ENCODE data around the gene ZNF680.

DNA sequence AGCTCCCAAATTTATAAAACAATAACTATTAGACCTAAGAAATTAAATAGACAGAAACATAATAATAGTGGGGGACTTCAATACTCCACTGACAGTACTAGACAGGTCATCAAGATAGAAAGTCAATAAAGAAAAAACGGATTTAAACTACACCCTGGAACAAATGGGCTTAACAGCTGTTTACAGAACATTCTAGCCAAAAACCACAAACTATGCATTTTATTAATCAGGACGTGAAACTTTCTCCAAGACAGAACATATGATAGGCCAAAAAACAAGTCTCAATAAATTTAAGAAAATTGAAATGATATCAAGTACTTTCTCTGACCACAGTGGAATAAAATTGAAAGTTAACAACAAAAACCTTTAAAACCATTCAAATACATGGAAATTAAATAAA, 46.4 kb downstream of the ZNF680 start:
- TF ChIP-seq, protein P1, sequence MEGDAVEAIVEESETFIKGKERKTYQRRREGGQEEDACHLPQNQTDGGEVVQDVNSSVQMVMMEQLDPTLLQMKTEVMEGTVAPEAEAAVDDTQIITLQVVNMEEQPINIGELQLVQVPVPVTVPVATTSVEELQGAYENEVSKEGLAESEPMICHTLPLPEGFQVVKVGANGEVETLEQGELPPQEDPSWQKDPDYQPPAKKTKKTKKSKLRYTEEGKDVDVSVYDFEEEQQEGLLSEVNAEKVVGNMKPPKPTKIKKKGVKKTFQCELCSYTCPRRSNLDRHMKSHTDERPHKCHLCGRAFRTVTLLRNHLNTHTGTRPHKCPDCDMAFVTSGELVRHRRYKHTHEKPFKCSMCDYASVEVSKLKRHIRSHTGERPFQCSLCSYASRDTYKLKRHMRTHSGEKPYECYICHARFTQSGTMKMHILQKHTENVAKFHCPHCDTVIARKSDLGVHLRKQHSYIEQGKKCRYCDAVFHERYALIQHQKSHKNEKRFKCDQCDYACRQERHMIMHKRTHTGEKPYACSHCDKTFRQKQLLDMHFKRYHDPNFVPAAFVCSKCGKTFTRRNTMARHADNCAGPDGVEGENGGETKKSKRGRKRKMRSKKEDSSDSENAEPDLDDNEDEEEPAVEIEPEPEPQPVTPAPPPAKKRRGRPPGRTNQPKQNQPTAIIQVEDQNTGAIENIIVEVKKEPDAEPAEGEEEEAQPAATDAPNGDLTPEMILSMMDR (conservative IDR thresholded peaks at IDR 0.05; ENCODE audit: low read depth in 2 of 2), result no peak
- TF ChIP-seq JUNB (IDR thresholded peaks at IDR 0.05; ENCODE audit: unreplicated experiment), result no peak
- TF ChIP-seq POLR2AphosphoS5 (IDR thresholded peaks at IDR 0.05; ENCODE audit: low read depth), result no peak
- no peak for TF ChIP-seq STAT1 (IDR thresholded peaks at IDR 0.05; ENCODE audit: unreplicated experiment)
- TF ChIP-seq, protein P2, sequence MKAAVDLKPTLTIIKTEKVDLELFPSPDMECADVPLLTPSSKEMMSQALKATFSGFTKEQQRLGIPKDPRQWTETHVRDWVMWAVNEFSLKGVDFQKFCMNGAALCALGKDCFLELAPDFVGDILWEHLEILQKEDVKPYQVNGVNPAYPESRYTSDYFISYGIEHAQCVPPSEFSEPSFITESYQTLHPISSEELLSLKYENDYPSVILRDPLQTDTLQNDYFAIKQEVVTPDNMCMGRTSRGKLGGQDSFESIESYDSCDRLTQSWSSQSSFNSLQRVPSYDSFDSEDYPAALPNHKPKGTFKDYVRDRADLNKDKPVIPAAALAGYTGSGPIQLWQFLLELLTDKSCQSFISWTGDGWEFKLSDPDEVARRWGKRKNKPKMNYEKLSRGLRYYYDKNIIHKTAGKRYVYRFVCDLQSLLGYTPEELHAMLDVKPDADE (IDR thresholded peaks at IDR 0.05), result no peak
- TF ChIP-seq EZH2 (IDR thresholded peaks at IDR 0.05; ENCODE audit: low read depth, unreplicated experiment), result no peak

Measured in GM23338 (cell line).